NT2/D1 (cell line): ENCODE results near the gene CACNB3.
A peak's percentile ranks its signal among the peaks of the same experiment; 100 is the strongest.
"Not testable (repeated sequence)": the region's sequence is repeated elsewhere in the genome, so short reads cannot be mapped to it uniquely, and the experiment has no call there.

Source experiments
- DNase-seq: peaks from one replicate; pipeline ENCODE4 v3.0.0-alpha.2; 2011; ENCODE audit warnings: low read depth, low spot score
- H3K27me3 ChIP-seq: 2 replicates; pipeline ENCODE4 v1.6.0; 2011; ENCODE audit warnings: mild to moderate bottlenecking; ENCODE audit not compliant: insufficient read length, insufficient read depth
- H3K36me3 ChIP-seq: 2 replicates; pipeline ENCODE4 v1.6.1; 2011; ENCODE audit warnings: mild to moderate bottlenecking, low read length, mixed read lengths; ENCODE audit not compliant: insufficient read depth, insufficient read length
- H3K4me1 ChIP-seq: 2 replicates; pipeline ENCODE4 v1.5.1; 2011; ENCODE audit not compliant: insufficient read depth, insufficient read length
- H3K4me3 ChIP-seq: 2 replicates; pipeline ENCODE4 v1.5.1; 2011; ENCODE audit warnings: low read depth; ENCODE audit not compliant: insufficient read length
- H3K9ac ChIP-seq: 2 replicates; pipeline ENCODE4 v1.6.0; 2011; ENCODE audit warnings: low read depth; ENCODE audit not compliant: insufficient read length
- H3K9me3 ChIP-seq: 2 replicates; pipeline ENCODE4 v1.5.1; 2011; ENCODE audit warnings: mild to moderate bottlenecking, low read length; ENCODE audit not compliant: insufficient read depth
- SUZ12 ChIP-seq: IDR thresholded peaks from 2 replicates; pipeline ENCODE4 v1.6.1; 2011; ENCODE audit not compliant: insufficient read length, insufficient read depth; ENCODE audit errors: extremely low read depth
- YY1 ChIP-seq: IDR thresholded peaks from 2 replicates; pipeline ENCODE4 v1.6.1; 2011; ENCODE audit not compliant: insufficient read length, insufficient read depth
- ZNF274 ChIP-seq: IDR thresholded peaks from 2 replicates; pipeline ENCODE4 v1.6.1; 2011; ENCODE audit warnings: mild to moderate bottlenecking, low read depth, low read length

Gene CACNB3

DNA sequence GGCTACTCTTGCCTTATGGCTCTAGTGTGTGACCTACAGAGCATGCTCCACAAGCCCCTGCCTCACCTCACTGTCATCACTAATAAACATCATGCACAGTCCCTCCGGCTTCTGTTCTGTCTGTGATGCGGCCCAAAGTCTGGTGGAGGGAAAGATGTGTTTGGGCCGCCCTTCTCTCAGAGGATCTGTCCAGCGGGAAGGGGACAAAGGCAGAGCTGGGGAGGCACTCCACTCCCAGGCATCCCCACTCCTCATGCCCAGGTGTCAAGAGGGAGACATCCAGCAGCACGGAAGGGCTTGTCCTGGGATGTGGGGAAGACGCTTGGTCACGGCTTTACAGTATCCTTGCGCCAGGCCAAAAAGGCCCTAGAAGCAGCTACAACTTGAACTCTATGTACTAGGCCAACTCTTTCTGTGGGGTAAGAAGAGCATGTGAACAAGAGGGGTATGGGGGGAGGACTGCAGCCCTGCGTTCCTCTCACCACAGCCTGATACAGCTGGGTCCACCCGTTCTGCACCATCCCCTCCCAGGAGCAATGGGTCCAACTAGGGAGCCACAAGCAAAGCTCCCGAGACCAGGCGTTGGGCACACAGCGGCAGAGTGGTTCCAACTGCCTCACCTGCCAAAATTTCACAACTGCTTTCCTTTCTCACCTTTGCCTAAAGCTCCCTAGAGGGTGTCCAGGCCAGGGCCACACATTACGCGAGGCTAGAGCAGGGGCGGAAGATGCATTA, 10.7 kb downstream of the CACNB3 start:
- Histone ChIP-seq H3K27me3 (no peaks in the 10 kb centered on the region), H3K4me1 (no peaks in the 10 kb centered on the region), H3K9ac (no peak overlapping the region), H3K9me3 (no peaks in the 10 kb centered on the region), H3K36me3 (peaks cover 97% of the 10 kb centered on the region), H3K4me3 (no peak overlapping the region)
- DNase-seq, result no peak
- no peak for TF ChIP-seq SUZ12
- no peak for TF ChIP-seq YY1
- no peak for TF ChIP-seq ZNF274

GRCh38 chr12:48831257-48831656, 13.0 kb downstream of the CACNB3 start:
- DNase-seq, result no peak
- peaks cover 100% of the 10 kb centered on the region for H3K36me3 ChIP-seq
- H3K4me1 ChIP-seq, result no peaks in the 10 kb centered on the region
- H3K4me3 ChIP-seq, result no peak overlapping the region
- no peaks in the 10 kb centered on the region for H3K27me3 ChIP-seq
- no peak overlapping the region for H3K9ac ChIP-seq
- H3K9me3 ChIP-seq, result no peaks in the 10 kb centered on the region
- TF ChIP-seq ZNF274, result no peak
- no peak for TF ChIP-seq YY1
- no peak for TF ChIP-seq SUZ12

GRCh38 chr12:48832321-48833060, 14.2 kb downstream of the CACNB3 start:
- DNase-seq, result no peak
- no peaks in the 10 kb centered on the region for H3K27me3 ChIP-seq
- H3K4me3 ChIP-seq, result no peak overlapping the region
- no peak overlapping the region for H3K9ac ChIP-seq
- no peaks in the 10 kb centered on the region for H3K4me1 ChIP-seq
- H3K36me3 ChIP-seq, result peaks cover 100% of the 10 kb centered on the region
- no peak for TF ChIP-seq ZNF274
- TF ChIP-seq SUZ12, result no peak
- TF ChIP-seq YY1, result no peak
- H3K9me3 ChIP-seq, result no peaks in the 10 kb centered on the region

GRCh38 chr12:48838048-48838447, 19.8 kb downstream of the CACNB3 start:
- no peak overlapping the region for H3K9ac ChIP-seq
- no peak for DNase-seq
- H3K36me3 ChIP-seq, result peaks cover 76% of the 10 kb centered on the region
- no peak for TF ChIP-seq ZNF274
- no peak for TF ChIP-seq SUZ12
- TF ChIP-seq YY1, result no peak
- H3K9me3 ChIP-seq, result no peaks in the 10 kb centered on the region
- H3K4me1 ChIP-seq, result no peaks in the 10 kb centered on the region
- no peaks in the 10 kb centered on the region for H3K27me3 ChIP-seq
- no peak overlapping the region for H3K4me3 ChIP-seq

DNA sequence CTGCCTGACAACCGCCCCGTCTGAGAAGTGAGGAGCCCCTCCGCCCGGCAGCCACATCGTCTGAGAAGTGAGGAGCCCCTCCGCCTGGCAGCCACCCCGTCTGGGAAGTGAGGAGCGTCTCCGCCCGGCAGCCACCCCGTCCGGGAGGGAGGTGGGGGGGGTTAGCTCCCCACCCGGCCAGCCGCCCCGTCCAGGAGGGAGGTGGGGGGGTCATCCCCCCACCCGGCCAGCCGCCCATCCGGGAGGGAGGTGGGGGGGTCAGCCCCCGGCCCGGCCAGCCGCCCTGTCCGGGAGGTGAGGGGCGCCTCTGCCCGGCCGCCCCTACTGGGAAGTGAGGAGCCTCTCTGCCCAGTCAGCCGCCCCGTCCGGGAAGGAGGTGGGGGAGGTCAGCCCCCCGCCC, 23.7 kb downstream of the CACNB3 start:
- H3K9me3 ChIP-seq, H3K4me1 ChIP-seq, DNase-seq, H3K9ac ChIP-seq, H3K4me3 ChIP-seq, H3K27me3 ChIP-seq: not testable (repeated sequence)
- H3K36me3 ChIP-seq, result peaks cover 73% of the 10 kb centered on the region

GRCh38 chr12:48851883-48852733, 33.8 kb downstream of the CACNB3 start, which contains the start of gene DDX23:
DDX23 (minus strand) TSS chr12:48852163; CDS start chr12:48845782, 6,381 bp downstream.
- H3K36me3 ChIP-seq, result peaks cover 33% of the 10 kb centered on the region
- DNase-seq, result peak; percentile 98
- no peak for TF ChIP-seq ZNF274
- peak; percentile 91 for TF ChIP-seq YY1
- H3K27me3 ChIP-seq, result no peaks in the 10 kb centered on the region
- H3K9me3 ChIP-seq, result no peaks in the 10 kb centered on the region
- H3K4me1 ChIP-seq, result no peaks in the 10 kb centered on the region
- H3K4me3 ChIP-seq, result peak within 1 kb of the TSS; percentile 90
- H3K9ac ChIP-seq, result peak within 1 kb of the TSS; percentile 95
